Memory B cell (primary cell): ENCODE measurements around the gene JUND.

Experiments used
- ATAC-seq: fragments of 150-1000 bp; cut with Tn5 transposase; 2 replicates; pipeline ENCODE4 v1.10.0; 2021; ENCODE audit warnings: low read depth, mild to moderate bottlenecking, moderate library complexity
- DNase-seq, 2 donors: peaks; one replicate each; pipeline ENCODE4 v3.0.0; 2022; ENCODE audit warnings: low spot score in 2 of 2
- H3K27ac Mint-ChIP-seq: one replicate; pipeline ENCODE4 v1.8.0; 2022; ENCODE audit warnings: mild to moderate bottlenecking, moderate library complexity, mixed read lengths
- H3K27me3 Mint-ChIP-seq: one replicate; pipeline ENCODE4 v1.8.0; 2022; ENCODE audit warnings: mixed read lengths
- H3K36me3 Mint-ChIP-seq: one replicate; pipeline ENCODE4 v1.8.0; 2022; ENCODE audit warnings: mild to moderate bottlenecking, mixed read lengths
- H3K4me1 Mint-ChIP-seq: one replicate; pipeline ENCODE4 v1.8.0; 2022; ENCODE audit warnings: mixed read lengths
- H3K4me3 Mint-ChIP-seq: one replicate; pipeline ENCODE4 v1.8.0; 2022; ENCODE audit warnings: mild to moderate bottlenecking, moderate library complexity, mixed read lengths
- H3K9me3 Mint-ChIP-seq: one replicate; pipeline ENCODE4 v1.8.0; 2022; ENCODE audit warnings: mixed read lengths

The JUND gene

DNA sequence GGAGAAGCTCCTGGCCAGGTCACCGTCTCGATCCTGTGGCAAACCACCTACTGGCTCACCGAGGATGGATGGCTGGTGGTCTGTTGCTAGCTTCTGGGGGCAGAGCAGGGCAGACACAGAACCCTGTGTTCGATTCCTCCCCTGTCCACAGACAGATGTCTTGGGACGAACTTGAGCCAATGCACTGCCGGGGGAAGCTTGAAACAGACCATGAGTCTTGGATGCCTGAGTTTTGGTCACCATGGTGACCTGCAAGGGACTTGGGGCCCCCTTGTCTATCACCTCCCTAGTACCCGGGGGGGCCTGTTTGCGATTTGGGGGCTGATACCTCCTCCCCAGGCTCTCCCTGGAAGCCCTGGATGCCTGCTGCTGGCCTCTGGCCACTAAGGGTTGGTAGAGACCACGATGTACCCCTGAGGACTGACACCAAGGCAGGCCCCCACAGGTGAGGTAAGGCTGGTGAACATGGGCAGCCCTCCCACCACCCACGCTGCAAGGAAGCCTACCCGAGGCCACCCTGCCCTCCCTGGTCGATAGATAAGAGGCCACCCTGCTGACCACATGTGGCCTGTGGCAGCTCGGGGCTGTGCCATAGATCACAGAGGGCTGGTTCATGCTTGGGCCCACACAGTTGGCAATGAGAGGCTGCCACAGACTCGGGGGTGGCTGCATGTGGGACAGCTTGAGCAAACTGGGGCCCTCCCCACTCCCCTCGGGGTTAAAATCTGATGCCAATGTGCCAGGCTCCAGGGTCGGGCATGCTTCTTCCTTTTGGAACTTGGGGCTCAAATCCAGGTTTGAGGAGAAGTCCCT, 17.9 kb downstream of the JUND start:
- Mint-ChIP-seq H3K27me3 (no peaks in the 10 kb centered on the region), H3K27ac (peak overlapping the region; percentile 45), H3K9me3 (no peaks in the 10 kb centered on the region), H3K4me1 (peaks cover 13% of the 10 kb centered on the region), H3K36me3 (peaks cover 19% of the 10 kb centered on the region), H3K4me3 (no peak overlapping the region)
- ATAC-seq (no peak), DNase-seq (no peak)

DNA sequence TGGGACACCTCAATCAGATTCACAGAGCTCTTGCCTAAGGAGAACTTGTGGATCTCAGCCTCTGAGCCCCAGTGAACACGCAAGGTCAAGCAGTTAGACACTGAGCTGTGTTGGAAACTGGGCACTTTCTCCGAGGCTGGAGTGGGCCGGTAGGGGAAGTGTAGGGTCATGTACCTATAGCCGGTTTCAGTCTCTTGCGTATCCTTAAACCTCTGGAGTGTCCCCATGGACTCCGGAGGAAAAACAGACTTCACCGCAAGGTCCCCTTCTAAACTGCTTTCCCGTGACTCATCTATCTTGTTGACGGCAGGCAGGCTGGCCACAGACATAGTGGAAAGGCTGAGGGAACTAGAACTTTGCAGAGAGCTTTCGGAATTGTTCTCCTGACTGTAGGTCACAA, 18.5 kb downstream of the JUND start:
- Mint-ChIP-seq H3K9me3 (no peaks in the 10 kb centered on the region), H3K4me3 (no peak overlapping the region), H3K36me3 (peaks cover 15% of the 10 kb centered on the region), H3K4me1 (peaks cover 11% of the 10 kb centered on the region), H3K27me3 (no peaks in the 10 kb centered on the region), H3K27ac (no peak overlapping the region)
- no peak for ATAC-seq
- no peak for DNase-seq

DNA sequence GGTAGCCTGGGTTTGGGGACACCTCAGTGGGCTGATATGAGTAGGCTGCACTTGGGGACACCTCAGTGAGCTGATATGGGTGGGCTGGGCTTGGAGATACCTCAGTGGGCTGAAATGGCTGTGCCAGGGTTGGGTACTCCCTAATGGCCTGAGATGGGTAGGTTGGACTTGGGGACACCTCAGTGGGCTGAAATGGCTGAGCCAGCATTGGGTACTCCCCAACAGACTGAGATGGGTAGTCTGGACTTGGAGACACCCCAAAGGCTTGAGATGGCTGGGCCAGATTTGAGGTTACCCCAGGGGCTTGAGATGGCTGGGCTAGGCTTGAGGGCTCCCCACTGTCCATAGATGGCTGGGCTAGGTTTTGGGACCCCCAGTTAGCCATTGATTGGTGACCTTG, 19.3 kb downstream of the JUND start:
- Mint-ChIP-seq H3K4me1 (peaks cover 11% of the 10 kb centered on the region), H3K4me3 (no peak overlapping the region), H3K27ac (no peak overlapping the region), H3K36me3 (peaks cover 15% of the 10 kb centered on the region), H3K27me3 (no peaks in the 10 kb centered on the region), H3K9me3 (no peaks in the 10 kb centered on the region)
- no peak for ATAC-seq
- DNase-seq: no peak

DNA sequence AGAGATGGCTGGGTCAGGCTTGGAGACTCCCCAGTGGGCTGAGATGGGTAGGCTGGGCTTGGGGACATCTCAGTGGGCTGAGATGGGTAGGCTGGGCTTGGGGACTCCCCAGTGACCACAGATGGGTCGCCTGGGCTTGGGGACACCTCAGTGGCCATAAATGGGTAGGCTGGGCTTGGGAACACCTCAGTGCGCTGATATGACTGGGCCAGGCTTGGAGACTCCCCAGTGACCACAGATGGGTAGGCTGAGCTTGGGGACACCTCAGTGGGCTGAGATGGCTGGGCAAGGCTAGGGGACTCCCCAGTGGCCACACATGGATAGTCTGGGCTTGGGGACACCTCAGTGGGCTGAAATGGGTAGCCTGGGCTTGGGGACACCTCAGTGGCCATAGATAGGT, 19.9 kb downstream of the JUND start:
- peaks cover 10% of the 10 kb centered on the region for H3K36me3 Mint-ChIP-seq
- H3K9me3 Mint-ChIP-seq: no peaks in the 10 kb centered on the region
- peak overlapping the region; percentile 68 for H3K27ac Mint-ChIP-seq
- no peak overlapping the region for H3K4me3 Mint-ChIP-seq
- H3K4me1 Mint-ChIP-seq: peaks cover 11% of the 10 kb centered on the region
- H3K27me3 Mint-ChIP-seq: no peaks in the 10 kb centered on the region
- ATAC-seq: no peak
- peak in 1 of 2 donors; percentile 26 for DNase-seq

DNA sequence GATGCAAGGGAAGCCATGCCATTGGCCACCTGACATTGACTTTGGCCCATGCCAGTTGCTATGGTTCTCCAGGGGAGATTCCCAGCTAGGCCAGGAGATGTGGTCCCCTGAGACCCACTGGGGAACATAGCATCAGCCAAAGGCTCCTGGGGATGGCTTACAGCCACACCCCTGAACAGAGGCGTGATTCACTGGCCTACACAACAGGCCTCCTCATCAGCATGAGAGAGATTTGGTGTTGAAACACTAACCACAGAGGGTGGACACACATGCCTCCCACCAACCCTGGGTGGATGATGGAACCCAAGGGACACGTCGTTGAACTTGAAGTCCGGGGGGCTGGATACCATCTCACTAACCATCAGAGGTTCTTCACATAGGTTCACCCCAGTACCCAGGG, 21.5 kb downstream of the JUND start:
- no peak for ATAC-seq
- Mint-ChIP-seq H3K4me3 (no peak overlapping the region), H3K27ac (no peak overlapping the region), H3K27me3 (no peaks in the 10 kb centered on the region), H3K4me1 (peaks cover 8% of the 10 kb centered on the region), H3K36me3 (peaks cover 2% of the 10 kb centered on the region), H3K9me3 (peaks cover 1% of the 10 kb centered on the region)
- DNase-seq: no peak

DNA sequence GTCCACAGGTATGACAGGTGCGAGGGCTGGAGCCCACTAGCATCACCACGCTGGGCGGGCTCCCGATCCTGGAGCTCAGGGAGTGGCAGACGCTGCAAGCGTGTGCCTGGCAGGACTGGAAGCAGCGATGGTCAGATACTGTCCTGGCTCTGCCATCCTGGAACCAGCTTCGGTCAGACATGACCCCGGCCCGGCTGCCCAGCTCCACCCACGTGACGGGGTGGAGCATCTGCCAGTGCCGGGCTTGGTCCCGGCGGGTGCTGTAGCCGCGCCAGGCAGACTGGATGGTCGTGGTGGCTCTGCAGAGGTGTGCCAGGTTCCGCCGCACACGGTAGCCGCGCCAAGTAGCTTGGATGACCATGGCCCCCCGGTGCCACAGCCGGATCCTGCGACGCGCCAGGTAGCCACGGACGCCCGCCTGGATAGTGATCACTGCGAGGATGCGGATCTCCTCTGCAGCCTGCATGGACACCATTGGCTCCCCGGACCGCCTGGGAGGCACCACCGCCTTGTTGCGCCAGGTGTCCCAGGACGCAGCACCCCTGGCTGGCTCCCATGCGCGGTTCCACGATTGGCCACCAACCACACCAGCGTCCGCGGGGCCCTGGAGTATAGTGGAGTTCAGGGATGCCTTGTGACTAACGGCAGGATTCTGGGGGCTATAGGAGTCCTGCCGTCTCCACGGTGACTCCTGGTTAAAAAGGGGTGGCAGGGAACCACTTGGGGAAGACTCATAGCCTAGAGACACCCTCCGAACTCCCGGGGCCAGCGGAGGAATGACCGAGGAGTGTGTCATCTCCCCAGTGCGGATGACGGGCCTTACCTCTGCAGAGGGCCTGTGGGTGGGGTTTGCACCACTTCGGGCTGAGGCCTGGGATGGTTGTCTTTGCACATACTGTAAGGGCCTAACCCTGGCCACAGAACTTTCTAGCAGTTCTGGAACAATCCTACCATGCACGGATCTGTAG, 23.6 kb downstream of the JUND start:
- Mint-ChIP-seq H3K27ac (no peak overlapping the region), H3K4me1 (peaks cover 22% of the 10 kb centered on the region), H3K9me3 (peaks cover 1% of the 10 kb centered on the region), H3K4me3 (no peak overlapping the region), H3K27me3 (no peaks in the 10 kb centered on the region), H3K36me3 (peaks cover 2% of the 10 kb centered on the region)
- no peak for ATAC-seq
- DNase-seq: peak in 1 of 2 donors; percentile 31

DNA sequence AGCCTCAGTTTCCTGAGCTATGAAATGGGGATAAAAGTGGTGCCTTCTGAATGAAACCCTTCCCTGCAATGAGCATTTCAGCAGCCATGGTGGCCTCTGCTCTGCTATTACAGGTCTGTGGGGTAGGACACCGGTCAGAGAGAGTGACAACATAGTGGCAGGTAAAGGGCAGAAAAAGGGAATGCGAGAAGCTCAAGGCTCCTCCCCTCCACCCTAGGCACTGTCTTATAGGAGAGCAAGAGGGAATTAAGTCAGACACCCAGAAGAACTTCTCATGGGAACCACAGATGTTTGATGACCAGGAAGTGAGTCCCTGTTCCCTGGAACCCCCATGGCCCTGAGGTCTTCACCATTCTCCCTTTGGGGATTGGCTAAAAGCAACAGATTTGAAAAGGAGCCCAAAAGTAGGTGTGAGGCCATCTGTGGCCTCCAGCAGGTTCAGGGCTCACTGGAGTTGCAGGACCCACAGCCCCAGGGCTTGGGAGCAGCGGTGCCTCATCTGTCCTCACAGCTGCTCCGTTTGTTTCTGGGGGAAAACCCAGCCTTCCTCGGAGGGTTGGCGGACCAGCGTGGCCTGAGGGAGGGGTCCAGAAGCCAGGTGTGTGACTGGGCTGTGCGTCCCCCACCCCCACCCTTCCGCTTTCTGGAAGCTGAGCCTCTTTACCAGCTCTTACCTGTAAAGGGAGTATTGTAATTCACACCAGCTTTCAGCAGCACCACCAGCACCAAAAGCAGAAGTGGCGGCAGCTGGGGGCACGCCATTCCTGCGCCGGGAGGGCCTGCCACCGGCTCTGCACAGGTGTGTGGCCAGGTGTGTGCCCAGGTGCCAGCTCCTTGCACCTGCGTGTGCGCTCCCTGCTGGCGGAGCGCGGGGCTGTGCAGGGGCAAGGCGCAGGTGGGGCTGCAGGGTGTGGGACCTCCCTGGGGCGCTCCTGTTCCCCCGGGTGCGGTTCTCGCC, 26.6 kb downstream of the JUND start:
- Mint-ChIP-seq H3K27ac (peak overlapping the region; percentile 93), H3K36me3 (peaks cover 2% of the 10 kb centered on the region), H3K4me1 (peaks cover 23% of the 10 kb centered on the region), H3K27me3 (peaks cover 4% of the 10 kb centered on the region), H3K9me3 (peaks cover 1% of the 10 kb centered on the region), H3K4me3 (no peak overlapping the region)
- DNase-seq: peak; percentile 77 to 83
- peak; percentile 81 for ATAC-seq

DNA sequence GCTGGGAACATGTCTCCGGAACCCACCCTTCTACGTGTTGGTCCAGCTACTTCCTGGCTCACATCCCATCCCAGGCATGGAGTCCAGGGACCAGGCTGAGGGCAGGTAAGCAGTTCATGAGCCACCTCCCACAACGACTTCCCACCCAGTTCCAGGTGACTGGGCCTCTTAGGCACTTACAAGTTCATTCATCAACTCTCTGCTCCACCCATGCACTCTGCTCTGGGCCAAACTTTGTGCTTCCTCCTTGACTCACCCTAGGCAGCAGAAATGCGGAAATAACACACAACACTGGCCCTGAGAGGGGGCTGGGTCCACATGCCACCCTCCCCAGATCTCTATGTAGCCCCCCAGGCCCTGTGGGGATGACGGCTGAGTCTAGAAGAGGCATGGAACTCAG, 27.7 kb downstream of the JUND start:
- H3K27ac Mint-ChIP-seq: no peak overlapping the region
- peak; percentile 40 for ATAC-seq

DNA sequence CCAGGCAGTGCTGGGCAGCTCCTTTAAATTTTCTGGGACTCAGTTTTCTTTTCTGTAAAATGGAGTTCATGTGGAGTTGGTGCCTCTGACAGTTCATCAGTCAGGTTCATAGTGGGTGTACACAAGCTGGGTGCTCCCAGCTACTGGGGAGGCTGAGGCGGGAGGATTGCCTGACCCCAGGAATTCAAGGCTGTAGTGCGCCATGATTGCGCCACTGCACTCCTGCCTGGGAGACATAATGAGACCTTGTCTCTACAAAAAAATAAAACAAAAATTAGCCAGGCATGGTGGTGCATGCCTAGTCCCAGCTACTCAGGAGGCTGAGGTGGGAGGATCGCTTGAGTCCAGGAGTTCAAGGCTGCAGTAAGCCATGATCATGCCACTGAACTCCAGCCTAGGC, 28.3 kb downstream of the JUND start:
- Mint-ChIP-seq H3K27ac (no peak overlapping the region), H3K36me3 (peaks cover under 1% of the 10 kb centered on the region), H3K27me3 (peaks cover 7% of the 10 kb centered on the region), H3K4me3 (no peak overlapping the region), H3K9me3 (peaks cover 1% of the 10 kb centered on the region), H3K4me1 (peaks cover 23% of the 10 kb centered on the region)
- ATAC-seq: no peak
- DNase-seq: no peak

More for the DNA sequence above, 27.7 kb downstream of the JUND start:
- DNase-seq: peak in 1 of 2 donors; percentile 38
- H3K4me3 Mint-ChIP-seq: peak overlapping the region; percentile 2
- H3K9me3 Mint-ChIP-seq: peaks cover 1% of the 10 kb centered on the region
- H3K27me3 Mint-ChIP-seq: peaks cover 4% of the 10 kb centered on the region
- H3K4me1 Mint-ChIP-seq: peaks cover 23% of the 10 kb centered on the region
- H3K36me3 Mint-ChIP-seq: peaks cover 2% of the 10 kb centered on the region

DNA sequence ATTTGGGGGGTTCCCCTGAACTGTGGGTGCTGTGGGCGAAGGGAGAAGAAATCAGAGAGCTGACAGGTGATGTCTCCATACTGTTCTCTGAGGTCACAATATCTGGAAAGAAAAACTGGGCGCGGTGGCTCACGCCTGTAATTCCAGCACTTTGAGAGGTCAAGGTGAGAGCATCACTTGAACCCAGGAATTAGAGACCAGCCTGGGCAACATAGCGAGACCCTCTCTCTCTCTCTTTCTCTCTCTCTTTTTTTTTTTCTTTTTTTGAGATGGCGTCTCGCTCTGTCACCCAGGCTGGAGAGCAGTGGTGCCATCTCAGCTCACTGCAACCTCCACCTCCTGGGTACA, 29.1 kb downstream of the JUND start:
- H3K9me3 Mint-ChIP-seq: peaks cover 1% of the 10 kb centered on the region
- no peak overlapping the region for H3K4me3 Mint-ChIP-seq
- H3K4me1 Mint-ChIP-seq: peaks cover 23% of the 10 kb centered on the region
- ATAC-seq: no peak
- no peak overlapping the region for H3K27ac Mint-ChIP-seq
- DNase-seq: no peak
- H3K36me3 Mint-ChIP-seq: no peaks in the 10 kb centered on the region
- peaks cover 9% of the 10 kb centered on the region for H3K27me3 Mint-ChIP-seq

DNA sequence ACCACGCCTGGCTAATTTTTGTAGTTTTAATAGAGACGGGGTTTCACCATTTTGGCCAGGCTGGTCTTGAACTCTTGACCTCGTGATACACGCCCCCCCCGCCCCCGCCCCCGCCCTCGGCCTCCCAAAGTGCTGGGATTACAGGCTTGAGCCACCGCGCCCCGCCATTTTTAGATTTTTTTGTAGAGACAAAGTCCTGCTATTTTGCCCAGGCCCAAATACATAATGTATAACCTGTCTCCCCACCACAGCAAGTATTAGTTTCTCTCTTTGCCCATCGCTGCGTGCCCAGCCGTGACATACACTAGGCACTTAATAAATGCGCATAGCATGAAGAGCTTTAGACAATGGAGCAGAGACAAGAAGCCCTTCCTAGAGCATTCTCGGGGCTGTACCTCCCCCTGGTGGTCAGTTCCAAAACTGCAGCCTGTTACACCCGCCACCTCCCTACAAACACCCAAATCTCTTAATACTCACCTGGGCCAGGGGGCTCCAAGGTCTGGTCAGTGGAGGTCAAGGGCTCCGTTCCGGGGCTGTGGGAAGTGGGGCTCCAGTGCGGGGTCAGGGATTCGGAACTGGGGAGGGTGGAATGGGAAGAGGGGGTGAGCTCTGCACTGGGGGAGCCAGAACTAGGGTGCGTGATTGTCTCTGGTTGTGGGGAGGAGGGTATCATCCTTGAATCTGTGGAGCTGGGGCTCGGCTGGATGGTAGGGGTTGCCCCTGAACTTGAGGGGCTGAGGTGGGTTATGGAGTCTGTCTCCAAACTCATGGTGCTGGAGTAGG, 29.6 kb downstream of the JUND start:
- peaks cover 9% of the 10 kb centered on the region for H3K27me3 Mint-ChIP-seq
- H3K4me1 Mint-ChIP-seq: peaks cover 23% of the 10 kb centered on the region
- H3K9me3 Mint-ChIP-seq: peaks cover 1% of the 10 kb centered on the region
- H3K27ac Mint-ChIP-seq: no peak overlapping the region
- DNase-seq (peak; percentile 84 to 89), ATAC-seq (peak; percentile 33)
- H3K4me3 Mint-ChIP-seq: no peak overlapping the region
- H3K36me3 Mint-ChIP-seq: no peaks in the 10 kb centered on the region

DNA sequence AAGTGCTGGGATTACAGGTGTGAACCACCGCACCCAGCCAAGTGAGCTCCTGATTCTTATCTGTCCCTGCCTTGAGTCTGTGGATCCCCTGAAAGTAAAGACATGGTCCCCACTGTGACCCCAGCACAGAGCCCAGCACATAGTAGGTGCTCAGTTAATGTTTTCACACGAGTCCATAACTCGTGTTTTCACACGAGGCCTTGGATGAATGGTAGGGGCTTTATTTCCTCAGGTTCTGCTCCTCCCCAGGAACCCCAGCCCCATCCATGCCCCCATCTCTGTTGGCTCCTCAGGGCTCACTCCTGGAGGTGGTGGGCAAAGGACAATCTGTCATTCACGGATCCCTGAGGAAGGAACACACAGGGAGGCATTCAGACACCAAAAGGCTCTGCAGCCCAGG, 31.6 kb downstream of the JUND start:
- no peaks in the 10 kb centered on the region for H3K9me3 Mint-ChIP-seq
- H3K4me1 Mint-ChIP-seq: peaks cover 20% of the 10 kb centered on the region
- no peak overlapping the region for H3K4me3 Mint-ChIP-seq
- no peak for DNase-seq
- ATAC-seq: no peak
- H3K27ac Mint-ChIP-seq: no peak overlapping the region
- peaks cover 9% of the 10 kb centered on the region for H3K27me3 Mint-ChIP-seq
- no peaks in the 10 kb centered on the region for H3K36me3 Mint-ChIP-seq

DNA sequence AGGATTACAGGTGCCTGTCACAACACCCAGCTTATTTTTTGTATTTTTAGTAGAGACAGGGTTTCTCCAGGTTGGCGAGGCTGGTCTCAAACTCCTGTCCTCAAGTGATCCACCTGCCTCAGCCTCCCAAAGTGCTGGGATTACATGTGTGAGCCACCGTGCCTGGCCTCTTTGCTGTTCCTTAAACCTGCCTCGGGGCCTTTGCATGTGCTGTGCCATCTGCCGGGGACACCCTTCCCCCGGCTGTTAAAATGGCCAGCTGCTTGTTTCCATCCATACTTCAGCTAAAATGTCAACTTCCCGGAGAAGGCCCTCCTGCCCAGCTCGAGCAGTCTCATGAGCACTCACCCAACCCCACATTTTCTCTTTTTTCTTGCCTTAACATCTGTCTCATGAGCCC, 36.1 kb downstream of the JUND start:
- Mint-ChIP-seq H3K4me1 (no peaks in the 10 kb centered on the region), H3K4me3 (no peak overlapping the region), H3K36me3 (no peaks in the 10 kb centered on the region), H3K27ac (no peak overlapping the region), H3K9me3 (no peaks in the 10 kb centered on the region), H3K27me3 (peaks cover 14% of the 10 kb centered on the region)
- DNase-seq: no peak
- no peak for ATAC-seq
